Natural killer cell (primary cell): ENCODE data around the gene TTC28. TPM values are rescaled to one million over a fixed set of nuclear protein-coding genes. Genes with fewer than 3 reads are reported as not detected.

ENCODE experiments used
- ATAC-seq, 3 donors: fragments of 150-1000 bp in 2 of 3; fragments of 200-7000 bp in 1 of 3; cut with Tn5 transposase; 1 replicate in 1 of 3; 2 replicates in 2 of 3; pipeline ENCODE4 v1.10.0; 2021; ENCODE audit warnings: mild to moderate bottlenecking in 2 of 3, moderate library complexity in 2 of 3
- DNase-seq, 2 donors: peaks; one replicate each; pipeline versions ENCODE4 v3.0.0 to v3.0.0-alpha.2; 2013 to 2021; ENCODE audit warnings: mixed read lengths in 1 of 2
- H3K27ac ChIP-seq: one replicate; pipeline ENCODE4 v1.5.1; 2013; ENCODE audit warnings: mild to moderate bottlenecking, low read length
- H3K27me3 ChIP-seq: one replicate; pipeline ENCODE4 v1.6.1; 2013; ENCODE audit warnings: low read length; ENCODE audit not compliant: control insufficient read depth, insufficient read depth
- H3K36me3 ChIP-seq: one replicate; pipeline ENCODE4 v1.6.1; 2013; ENCODE audit warnings: low read length; ENCODE audit not compliant: control insufficient read depth, insufficient read depth
- H3K4me1 ChIP-seq: one replicate; pipeline ENCODE4 v1.6.1; 2013; ENCODE audit warnings: low read length; ENCODE audit not compliant: control insufficient read depth, insufficient read depth
- H3K4me3 ChIP-seq: one replicate; pipeline ENCODE4 v1.5.1; 2013; ENCODE audit warnings: low read length
- H3K9me3 ChIP-seq: one replicate; pipeline ENCODE4 v1.6.1; 2013; ENCODE audit warnings: low read length; ENCODE audit not compliant: control insufficient read depth, insufficient read depth
- H3K27ac Mint-ChIP-seq, 2 donors: one replicate each; pipeline ENCODE4 v1.8.0; 2022; ENCODE audit warnings: mild to moderate bottlenecking in 2 of 2, mixed read lengths in 2 of 2, moderate library complexity in 1 of 2
- H3K27me3 Mint-ChIP-seq, 2 donors: one replicate each; pipeline ENCODE4 v1.8.0; 2022; ENCODE audit warnings: low read depth in 2 of 2, mixed read lengths in 2 of 2
- H3K36me3 Mint-ChIP-seq: one replicate; pipeline ENCODE4 v1.8.0; 2022; ENCODE audit warnings: mixed read lengths
- H3K4me1 Mint-ChIP-seq, 2 donors: one replicate each; pipeline ENCODE4 v1.8.0; 2022; ENCODE audit warnings: mixed read lengths in 2 of 2
- H3K4me3 Mint-ChIP-seq: one replicate; pipeline ENCODE4 v1.8.0; 2022; ENCODE audit warnings: mild to moderate bottlenecking, moderate library complexity, mixed read lengths
- H3K9me3 Mint-ChIP-seq, 2 donors: one replicate each; pipeline ENCODE4 v1.8.0; 2022; ENCODE audit warnings: mixed read lengths in 2 of 2
- WGBS: methylation state at CpG from one replicate; pipeline ENCODE4 v1.1.7; 2013; ENCODE audit warnings: missing lambda C conversion rate; ENCODE audit not compliant: insufficient coverage; 5-methylcytosine and 5-hydroxymethylcytosine counted together
- intact Hi-C: fragments of 100-400 bp; cut with micrococcal nuclease; formaldehyde crosslinking; loops from one replicate; pipeline ENCODE4 v1.14.2; 2022
- total RNA-seq, 4 donors: library from RNA; stranded (reverse); fragments of 120-200 nt in 1 of 4; gene quantifications; one replicate each; pipeline versions ENCODE4 v1.2.3 to v1.2.4, GENCODE V29; 2013 to 2022
- TF ChIP-seq, protein P1 (sequence below): fragments of 200-600 bp; IDR thresholded peaks from one replicate; pipeline ENCODE4 v1.8.0; 2022; ENCODE audit warnings: antibody characterized with exemption

TTC28 gene
- total RNA-seq, 3 donors from 2014 or later (not counting 1 experiment from before 2014, with no cell fraction given), result 4.1 to 10.0 (median 8.6) TPM

DNA sequence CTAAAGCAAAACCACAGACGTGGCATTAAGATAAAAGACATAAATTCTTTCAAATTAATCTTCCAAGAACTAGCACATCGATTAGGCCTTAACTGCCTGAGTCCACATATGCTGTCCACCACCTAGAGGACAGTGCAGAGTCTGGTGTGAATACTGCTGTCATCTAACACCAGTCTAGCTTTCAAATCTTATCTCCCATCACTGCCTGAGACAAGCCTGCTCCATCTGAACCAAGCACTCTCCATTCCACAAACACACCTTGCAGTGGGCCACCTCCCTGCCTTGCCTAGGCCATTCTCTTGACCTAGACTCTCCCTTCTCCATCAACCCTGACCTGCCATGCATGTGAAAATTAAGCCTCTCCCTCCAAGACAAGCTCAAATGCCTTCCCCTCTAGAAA, 631.1 kb downstream of the TTC28 start:
- intact Hi-C loops, result no loop called here
- TF ChIP-seq, protein P1, sequence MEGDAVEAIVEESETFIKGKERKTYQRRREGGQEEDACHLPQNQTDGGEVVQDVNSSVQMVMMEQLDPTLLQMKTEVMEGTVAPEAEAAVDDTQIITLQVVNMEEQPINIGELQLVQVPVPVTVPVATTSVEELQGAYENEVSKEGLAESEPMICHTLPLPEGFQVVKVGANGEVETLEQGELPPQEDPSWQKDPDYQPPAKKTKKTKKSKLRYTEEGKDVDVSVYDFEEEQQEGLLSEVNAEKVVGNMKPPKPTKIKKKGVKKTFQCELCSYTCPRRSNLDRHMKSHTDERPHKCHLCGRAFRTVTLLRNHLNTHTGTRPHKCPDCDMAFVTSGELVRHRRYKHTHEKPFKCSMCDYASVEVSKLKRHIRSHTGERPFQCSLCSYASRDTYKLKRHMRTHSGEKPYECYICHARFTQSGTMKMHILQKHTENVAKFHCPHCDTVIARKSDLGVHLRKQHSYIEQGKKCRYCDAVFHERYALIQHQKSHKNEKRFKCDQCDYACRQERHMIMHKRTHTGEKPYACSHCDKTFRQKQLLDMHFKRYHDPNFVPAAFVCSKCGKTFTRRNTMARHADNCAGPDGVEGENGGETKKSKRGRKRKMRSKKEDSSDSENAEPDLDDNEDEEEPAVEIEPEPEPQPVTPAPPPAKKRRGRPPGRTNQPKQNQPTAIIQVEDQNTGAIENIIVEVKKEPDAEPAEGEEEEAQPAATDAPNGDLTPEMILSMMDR, result no peak
- Histone ChIP-seq H3K4me1 (no peaks in the 10 kb centered on the region), H3K36me3 (no peaks in the 10 kb centered on the region), H3K4me3 (no peak overlapping the region), H3K9me3 (no peaks in the 10 kb centered on the region), H3K27me3 (no peaks in the 10 kb centered on the region), H3K27ac (no peak overlapping the region)
- no peak overlapping the region for H3K4me3 Mint-ChIP-seq
- H3K36me3 Mint-ChIP-seq, result no peaks in the 10 kb centered on the region
- DNase-seq (no peak), ATAC-seq (no peak)
- no peaks in the 10 kb centered on the region for H3K4me1 Mint-ChIP-seq
- no peak overlapping the region for H3K27ac Mint-ChIP-seq
- H3K27me3 Mint-ChIP-seq, result no peaks in the 10 kb centered on the region
- WGBS, result 43% methylated on average over 2 of the region's 2 CpGs
- no peaks in the 10 kb centered on the region for H3K9me3 Mint-ChIP-seq

DNA sequence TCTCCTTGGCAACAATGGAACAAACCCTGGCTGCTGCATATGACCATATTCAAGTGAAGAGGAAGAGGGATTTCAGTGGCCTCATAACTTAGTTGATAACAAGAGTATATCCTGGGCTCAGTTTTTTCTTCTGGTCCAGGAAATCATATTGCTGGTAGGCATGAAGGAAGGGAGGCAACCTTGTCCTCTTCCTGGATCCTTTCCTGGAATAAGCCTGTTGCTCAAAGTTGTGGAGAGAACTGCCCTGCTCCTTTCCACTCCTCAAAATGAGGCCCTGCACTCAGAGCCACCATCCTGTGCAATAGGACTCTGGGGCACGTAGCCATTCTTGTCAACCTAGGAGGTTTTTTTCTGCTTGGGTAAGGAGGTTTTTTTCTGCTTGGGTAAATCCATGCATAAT, 631.9 kb downstream of the TTC28 start:
- Mint-ChIP-seq H3K27ac (no peak overlapping the region), H3K4me1 (no peaks in the 10 kb centered on the region), H3K4me3 (no peak overlapping the region), H3K9me3 (no peaks in the 10 kb centered on the region), H3K36me3 (no peaks in the 10 kb centered on the region), H3K27me3 (no peaks in the 10 kb centered on the region)
- TF ChIP-seq, protein P1, result no peak
- Histone ChIP-seq H3K27me3 (no peaks in the 10 kb centered on the region), H3K9me3 (no peaks in the 10 kb centered on the region), H3K4me3 (no peak overlapping the region), H3K36me3 (no peaks in the 10 kb centered on the region), H3K27ac (no peak overlapping the region), H3K4me1 (no peaks in the 10 kb centered on the region)
- WGBS, result 80% methylated on average over 1 of the region's 1 CpG
- intact Hi-C loops, result no loop called here
- DNase-seq, result no peak
- no peak for ATAC-seq

DNA sequence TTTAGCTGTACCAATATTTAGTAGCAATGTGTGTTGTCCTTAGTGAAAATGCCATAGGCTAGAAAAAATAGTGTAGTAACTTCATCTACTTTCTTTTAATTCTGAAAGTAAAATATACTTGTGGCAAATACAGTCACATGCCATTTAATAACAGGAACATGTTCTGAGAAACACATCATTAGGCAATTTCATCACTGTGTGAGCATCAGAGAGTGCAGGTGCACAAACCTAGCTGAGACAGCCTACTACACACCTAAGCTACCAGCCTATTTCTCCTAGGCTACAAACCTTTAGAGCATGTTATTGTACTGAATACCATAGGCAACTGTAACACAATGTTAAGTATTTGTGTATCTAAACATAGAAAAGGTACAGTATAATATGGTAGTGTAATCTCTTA, 633.5 kb downstream of the TTC28 start:
- no peak for DNase-seq
- intact Hi-C loops, result no loop called here
- Histone ChIP-seq H3K4me3 (no peak overlapping the region), H3K36me3 (no peaks in the 10 kb centered on the region), H3K27me3 (no peaks in the 10 kb centered on the region), H3K27ac (no peak overlapping the region), H3K4me1 (no peaks in the 10 kb centered on the region), H3K9me3 (no peaks in the 10 kb centered on the region)
- no peaks in the 10 kb centered on the region for H3K4me1 Mint-ChIP-seq
- TF ChIP-seq, protein P1, result no peak
- ATAC-seq, result no peak
- peaks cover 0 to 1% of the 10 kb centered on the region in 2 donors for H3K27me3 Mint-ChIP-seq
- no peaks in the 10 kb centered on the region for H3K36me3 Mint-ChIP-seq
- no peaks in the 10 kb centered on the region for H3K9me3 Mint-ChIP-seq
- H3K4me3 Mint-ChIP-seq, result no peak overlapping the region
- H3K27ac Mint-ChIP-seq, result no peak overlapping the region

DNA sequence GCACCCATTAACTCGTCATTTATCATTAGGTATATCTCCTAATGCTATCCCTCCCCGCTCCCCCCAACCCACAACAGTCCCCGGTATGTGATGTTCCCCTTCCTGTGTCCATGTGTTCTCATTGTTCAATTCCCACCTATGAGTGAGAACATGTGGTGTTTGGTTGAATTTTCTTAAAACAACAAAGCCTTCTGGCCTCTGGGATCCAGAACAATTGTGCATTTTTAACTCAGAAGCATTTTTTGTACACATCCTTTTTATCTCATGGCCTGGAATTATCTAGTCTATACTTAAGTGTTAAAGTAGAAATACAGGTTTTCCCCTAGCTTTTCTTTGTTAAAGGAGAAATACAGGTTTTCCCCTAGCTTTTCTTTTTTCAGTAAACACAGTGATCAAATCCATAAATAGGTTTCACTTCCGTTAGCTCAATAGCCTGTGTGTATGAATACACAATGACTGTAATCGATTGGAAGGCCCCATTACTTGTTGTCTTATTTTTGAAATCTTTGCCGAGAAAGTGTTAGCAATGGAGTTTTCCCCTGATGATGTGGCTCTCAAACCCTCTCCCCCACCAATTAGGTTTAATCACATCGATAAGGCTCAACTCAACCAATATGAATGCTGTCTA, 635.0 kb downstream of the TTC28 start:
- Histone ChIP-seq H3K27ac (no peak overlapping the region), H3K36me3 (no peaks in the 10 kb centered on the region), H3K27me3 (no peaks in the 10 kb centered on the region), H3K4me1 (no peaks in the 10 kb centered on the region), H3K4me3 (no peak overlapping the region), H3K9me3 (no peaks in the 10 kb centered on the region)
- H3K27me3 Mint-ChIP-seq, result peaks cover under 1 to 11% of the 10 kb centered on the region in 2 donors
- no peaks in the 10 kb centered on the region for H3K36me3 Mint-ChIP-seq
- H3K27ac Mint-ChIP-seq, result no peak overlapping the region
- no peak overlapping the region for H3K4me3 Mint-ChIP-seq
- WGBS, result 100% methylated on average over 4 of the region's 7 CpGs
- TF ChIP-seq, protein P1, result no peak
- intact Hi-C loops, result no loop called here
- DNase-seq (no peak), ATAC-seq (no peak)
- no peaks in the 10 kb centered on the region for H3K9me3 Mint-ChIP-seq
- no peaks in the 10 kb centered on the region for H3K4me1 Mint-ChIP-seq
